CD4-positive, alpha-beta T cell treated with Interleukin-21 for 1 hour (primary cell): ENCODE results near the gene TNFRSF6B.

Experiments used
- DNase-seq: peaks from one replicate; pipeline ENCODE4 v3.0.0-alpha.2; 2020

Gene TNFRSF6B

DNA sequence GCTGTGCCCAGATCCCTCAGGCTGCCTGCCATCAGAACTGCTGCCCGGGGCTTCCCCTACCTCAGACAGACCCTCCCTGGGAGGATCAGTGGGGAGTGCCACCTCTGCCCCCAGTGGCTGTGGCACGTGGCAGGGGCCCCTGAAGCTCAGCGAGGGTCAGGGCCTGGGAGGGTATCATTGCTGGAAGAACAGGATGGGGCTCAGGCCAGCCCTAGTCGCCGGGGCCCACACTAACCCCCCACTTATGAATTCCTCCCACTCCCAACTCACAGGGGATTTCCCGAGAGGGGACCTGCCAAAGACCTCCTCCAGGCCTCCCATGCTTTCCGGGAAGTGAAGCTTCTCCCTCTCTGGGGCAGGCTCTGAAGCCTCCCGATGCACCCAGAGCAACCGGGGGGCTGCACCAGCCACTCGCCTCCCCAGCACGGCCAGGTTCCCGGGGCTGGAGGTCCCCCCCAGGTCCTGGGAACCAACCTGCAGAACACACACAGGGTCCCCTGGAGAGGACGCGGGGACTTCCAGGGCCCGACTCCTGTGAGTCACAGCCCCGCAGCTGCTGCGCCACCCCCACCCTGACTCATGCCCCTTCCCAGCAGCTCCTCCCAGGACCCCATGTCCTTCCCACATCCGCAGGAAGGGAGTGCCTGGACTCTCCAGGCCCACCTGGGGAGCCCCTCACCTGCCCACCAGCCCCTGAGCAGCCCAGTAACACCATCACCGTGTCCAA is 2.5 kb downstream of the TNFRSF6B start:
- no peak for DNase-seq

- no peak for DNase-seq
Observed at GRCh38 chr20:63699466-63700198, 3.2 kb downstream of the TNFRSF6B start.

DNA sequence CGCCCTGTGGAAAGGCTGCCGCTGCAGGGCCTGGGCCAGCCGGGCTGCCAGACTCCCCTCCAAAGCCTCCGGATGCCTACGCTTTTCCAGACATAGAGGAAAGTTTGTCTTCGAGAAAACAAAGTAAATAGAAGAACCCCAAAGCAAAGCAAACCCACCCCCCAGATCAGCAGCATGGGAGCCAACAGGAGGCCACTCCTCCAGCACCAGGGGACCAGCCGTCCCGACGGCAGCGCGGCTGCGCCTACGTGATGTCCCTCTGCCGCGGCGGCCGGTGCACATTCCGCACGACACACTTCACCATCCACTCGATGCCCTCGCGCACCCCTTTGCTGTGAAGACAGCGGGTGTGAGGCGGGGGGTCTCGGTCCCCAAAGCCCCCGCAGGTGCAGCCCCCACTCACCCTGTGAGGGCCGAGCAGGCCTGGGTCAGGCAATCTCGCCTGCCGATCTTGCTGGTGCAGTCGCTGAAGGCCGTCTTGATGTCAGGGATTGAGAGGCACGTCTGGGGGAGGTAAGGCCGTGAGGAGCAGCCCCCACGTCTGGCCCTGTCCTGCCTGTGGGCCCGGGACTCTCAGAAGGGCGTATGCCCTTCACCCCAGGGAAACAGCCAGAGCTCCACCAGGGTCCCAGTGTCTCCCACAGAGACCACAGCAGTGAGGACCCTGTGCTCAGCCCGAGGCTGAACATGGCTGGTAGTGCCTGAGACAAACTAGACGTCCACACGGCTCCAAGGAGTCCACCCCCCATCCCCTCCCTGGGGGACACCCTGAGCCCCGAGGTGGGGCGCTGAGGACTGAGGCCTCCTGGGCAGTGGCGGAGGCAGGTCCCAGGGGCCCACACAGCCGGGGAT is 4.0 kb downstream of the TNFRSF6B start:
- no peak for DNase-seq

GRCh38 chr20:63701051-63701328 is 4.5 kb downstream of the TNFRSF6B start:
- DNase-seq = no peak

GRCh38 chr20:63701329-63702035 is 5.0 kb downstream of the TNFRSF6B start:
- DNase-seq = no peak

GRCh38 chr20:63702036-63702665 is 5.7 kb downstream of the TNFRSF6B start:
- DNase-seq = no peak

GRCh38 chr20:63702751-63703470 is 6.5 kb downstream of the TNFRSF6B start:
- no peak for DNase-seq

DNA sequence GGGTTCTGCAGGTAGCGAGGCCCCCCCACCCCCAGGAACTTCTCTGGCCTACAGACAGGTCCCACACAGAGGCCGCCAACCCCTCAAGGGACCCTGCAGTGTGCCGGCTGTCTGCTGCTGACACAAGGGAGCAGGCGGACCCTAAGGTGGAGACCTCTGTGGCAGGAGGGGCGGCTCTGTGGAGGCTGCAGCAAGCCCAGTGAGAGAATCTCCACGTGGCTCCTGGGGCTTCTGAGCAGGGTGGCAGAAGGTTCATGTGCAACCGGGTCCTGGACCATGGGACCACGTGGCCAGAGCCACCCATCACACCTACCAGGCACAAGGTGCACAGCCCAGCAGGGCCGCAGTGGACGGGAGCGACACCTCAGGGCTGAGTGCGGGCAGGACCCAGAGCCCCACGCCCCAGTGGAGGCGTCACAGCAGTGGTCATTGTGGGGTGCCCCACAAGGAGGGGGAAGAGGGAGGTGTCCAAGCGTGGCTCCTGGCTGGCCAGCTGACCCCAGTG is 7.1 kb downstream of the TNFRSF6B start:
- DNase-seq = no peak

DNA sequence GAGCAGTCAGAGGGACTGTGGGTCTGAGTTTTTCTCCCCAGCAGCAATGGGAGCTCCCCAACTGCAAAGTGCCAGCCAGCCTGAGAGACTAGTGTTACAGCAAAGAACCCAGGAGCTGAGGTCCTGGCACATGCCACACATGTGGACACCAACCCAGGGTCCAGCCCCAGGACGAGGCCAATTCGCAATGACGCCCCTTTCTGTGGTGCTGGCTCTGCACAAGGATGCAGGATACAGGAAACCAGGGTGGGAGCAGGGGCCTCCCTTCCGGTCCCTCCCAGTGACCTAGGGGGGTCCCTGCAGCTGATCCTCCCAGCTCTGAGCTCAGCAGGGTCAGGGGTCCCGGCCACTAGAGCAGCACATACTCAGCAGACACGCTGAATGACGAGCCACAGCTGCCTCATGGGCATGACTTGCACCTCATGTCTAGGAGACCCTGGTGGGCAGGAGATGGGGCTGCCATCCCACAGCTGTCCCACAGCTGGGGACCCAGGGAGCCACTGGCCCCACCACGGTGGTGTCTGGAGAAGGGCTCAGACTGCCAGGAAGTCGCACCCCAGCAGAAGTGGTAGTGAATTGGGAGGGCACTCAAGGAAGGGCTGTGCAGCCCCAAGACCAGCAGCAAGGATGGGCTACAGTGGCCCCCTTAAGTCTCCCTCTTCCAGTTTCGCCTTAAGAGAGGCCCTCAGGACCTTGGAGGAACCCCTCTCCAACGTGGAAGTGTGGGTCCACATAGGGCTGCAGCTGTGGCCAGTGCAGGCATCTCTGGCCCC is 7.7 kb downstream of the TNFRSF6B start:
- no peak for DNase-seq

DNA sequence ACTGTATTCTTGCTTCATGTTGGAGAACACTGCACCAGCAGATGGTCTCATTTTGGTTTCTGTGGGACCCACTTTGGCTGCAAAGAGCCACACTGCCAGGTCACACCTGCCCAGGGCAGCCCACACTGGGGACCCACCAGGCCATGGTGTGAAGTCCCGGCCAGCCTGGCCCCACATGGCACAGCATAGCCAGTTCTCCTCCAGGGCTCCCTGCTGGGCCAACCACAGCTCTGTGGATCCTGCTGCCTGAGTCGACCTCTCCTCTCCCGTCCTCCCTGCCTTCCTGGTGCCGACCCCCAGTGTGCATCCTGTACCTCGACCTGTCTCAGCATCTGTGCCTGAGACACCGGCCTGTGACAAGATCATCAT is 8.3 kb downstream of the TNFRSF6B start:
- no peak for DNase-seq

DNA sequence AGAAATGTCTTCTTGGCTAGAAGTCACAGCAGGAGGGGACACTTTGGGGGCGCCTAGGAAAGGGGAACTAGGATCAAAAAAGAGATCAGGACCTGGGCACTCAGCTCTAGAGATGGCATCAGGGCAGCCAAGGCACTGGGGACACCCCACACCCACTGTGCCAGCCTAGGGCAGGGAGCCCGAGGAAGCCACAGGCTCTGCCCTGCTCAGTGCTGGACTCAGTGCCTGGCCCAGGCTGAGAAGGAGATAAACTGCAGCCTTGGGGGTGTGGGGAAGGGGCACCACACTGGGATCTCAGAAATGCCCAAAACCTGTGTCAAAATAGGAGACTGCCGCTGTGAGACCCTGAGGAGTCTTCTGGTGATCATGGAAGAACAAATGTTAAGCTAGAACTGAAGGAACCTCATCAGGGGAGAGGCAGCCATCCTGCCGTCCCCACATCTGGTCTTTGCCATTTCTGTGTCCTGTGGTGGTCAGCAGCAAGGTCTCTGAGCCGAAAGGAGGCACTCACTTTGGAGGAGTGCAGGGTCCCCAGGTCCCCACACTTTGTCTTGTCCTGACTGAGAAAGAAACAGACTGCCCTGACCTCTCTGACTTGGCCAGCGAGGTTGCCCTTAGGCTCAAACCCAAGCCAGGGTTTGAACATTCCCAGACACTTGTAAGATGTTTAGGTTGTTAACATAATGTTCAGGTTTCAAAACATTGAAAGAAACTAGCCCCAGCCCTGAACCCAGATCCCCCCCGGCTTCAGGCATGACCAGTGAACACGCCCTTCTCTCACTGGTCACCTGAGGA is 9.0 kb downstream of the TNFRSF6B start:
- DNase-seq = no peak

DNA sequence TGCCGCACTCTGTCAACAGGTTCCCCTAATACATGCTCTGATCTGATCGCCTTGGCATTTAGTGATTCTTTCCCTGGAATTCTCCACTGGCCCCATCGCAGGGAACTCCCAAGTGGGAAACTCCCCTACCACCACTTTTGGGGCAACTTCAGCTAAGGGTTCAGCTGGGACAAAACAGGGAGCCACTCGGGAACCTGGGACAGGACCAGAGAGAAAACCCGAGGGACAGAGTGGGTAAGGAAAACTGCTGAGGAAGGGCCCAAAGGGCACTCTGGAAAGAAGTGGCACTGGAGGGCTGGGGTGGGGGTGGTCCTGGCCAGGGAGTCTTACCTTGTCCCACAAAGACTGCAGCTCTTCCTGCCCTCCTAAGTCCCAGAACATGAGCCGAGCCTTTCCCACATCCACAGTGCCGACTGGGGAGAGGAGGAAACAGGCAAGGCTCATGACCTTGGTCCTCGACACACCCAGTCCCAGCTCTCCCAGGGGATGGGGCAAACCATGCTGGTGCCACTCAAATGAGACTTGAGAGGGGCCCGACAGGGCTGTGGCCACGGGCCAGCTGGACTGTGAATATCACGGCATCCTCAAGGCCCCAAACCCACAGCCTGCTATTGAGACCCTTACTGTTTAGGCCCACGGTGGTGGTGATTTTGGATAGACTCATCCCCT is 9.7 kb downstream of the TNFRSF6B start:
- no peak for DNase-seq

GRCh38 chr20:63706852-63707557 is 10.6 kb downstream of the TNFRSF6B start:
- peak; percentile 66 for DNase-seq

DNA sequence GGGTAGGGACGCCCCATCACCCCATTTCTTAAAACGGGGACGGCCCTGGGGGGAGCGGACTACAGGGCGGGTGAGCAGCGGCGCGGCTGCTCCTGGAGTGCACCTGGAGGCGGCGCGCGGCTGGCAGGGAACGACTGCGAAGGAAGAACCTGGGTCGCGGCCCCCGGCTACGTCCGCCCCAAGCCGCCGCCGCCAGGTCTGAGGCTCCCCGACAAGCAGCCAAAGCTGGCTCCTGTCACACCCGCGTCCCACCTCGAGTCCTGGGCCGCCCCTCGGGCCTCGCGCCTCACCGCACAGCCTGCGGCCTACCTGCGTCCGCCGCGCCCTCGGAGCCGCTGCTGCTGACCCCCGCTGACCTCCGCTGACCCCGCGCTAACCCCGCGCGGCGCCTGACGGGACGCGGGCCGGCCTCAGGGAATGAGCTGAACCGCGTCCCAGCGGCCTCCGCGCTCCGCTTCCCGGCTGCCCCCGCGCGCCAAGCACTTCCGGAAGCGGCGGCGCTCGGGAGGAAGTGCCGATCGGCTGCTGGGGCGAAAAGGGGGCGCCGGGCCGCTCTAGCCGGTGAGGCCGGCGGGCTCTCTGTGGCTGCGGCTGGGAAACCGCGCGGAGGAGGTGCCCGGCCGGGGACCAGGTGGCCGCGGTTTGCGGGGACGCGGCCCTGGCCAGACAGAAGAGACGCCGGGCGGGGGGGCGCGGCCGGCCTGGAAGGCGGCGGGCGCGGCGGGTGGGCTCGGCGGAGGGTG is 11.3 kb downstream of the TNFRSF6B start, which contains the start of the genes ARFRP1 and ZGPAT:
ARFRP1 (minus strand) TSS at position 419 of the 743 bp plus-strand sequence. CDS start 885 bp downstream, outside the sequence.
ZGPAT (plus strand) TSS at position 482 of the 743 bp plus-strand sequence. CDS start 542 bp downstream, outside the sequence.
- DNase-seq = peak; percentile 90

GRCh38 chr20:63708301-63709148 is 12.1 kb downstream of the TNFRSF6B start:
- DNase-seq = no peak

GRCh38 chr20:63709149-63709527 is 12.7 kb downstream of the TNFRSF6B start:
- DNase-seq = no peak
